Measurements from ENCODE around the gene SNAI1.

- no peak for TF ChIP-seq EZH2 (IDR thresholded peaks at IDR 0.05; ENCODE audit: low read length)
- TF ChIP-seq, protein P1, sequence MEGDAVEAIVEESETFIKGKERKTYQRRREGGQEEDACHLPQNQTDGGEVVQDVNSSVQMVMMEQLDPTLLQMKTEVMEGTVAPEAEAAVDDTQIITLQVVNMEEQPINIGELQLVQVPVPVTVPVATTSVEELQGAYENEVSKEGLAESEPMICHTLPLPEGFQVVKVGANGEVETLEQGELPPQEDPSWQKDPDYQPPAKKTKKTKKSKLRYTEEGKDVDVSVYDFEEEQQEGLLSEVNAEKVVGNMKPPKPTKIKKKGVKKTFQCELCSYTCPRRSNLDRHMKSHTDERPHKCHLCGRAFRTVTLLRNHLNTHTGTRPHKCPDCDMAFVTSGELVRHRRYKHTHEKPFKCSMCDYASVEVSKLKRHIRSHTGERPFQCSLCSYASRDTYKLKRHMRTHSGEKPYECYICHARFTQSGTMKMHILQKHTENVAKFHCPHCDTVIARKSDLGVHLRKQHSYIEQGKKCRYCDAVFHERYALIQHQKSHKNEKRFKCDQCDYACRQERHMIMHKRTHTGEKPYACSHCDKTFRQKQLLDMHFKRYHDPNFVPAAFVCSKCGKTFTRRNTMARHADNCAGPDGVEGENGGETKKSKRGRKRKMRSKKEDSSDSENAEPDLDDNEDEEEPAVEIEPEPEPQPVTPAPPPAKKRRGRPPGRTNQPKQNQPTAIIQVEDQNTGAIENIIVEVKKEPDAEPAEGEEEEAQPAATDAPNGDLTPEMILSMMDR (optimal IDR thresholded peaks at IDR 0.05 in 1 of 3, IDR thresholded peaks at IDR 0.05 in 1 of 3, conservative IDR thresholded peaks at IDR 0.05 in 1 of 3; ENCODE audit: extremely low read depth in 1 of 3, insufficient read depth in 2 of 3, low read length in 3 of 3) = no peak
These were observed 2.4 kb downstream of the SNAI1 start for GRCh38 chr20:49985157-49985556.

Data from keratinocyte (primary cell).